GM21786 (cell line): ENCODE data around the gene HADHA.

Source experiments
- ATAC-seq: cut with Tn5 transposase; IDR thresholded peaks from one replicate; pipeline ENCODE4 v1.9.1; 2021; ENCODE audit not compliant: unreplicated experiment

Gene HADHA

GRCh38 chr2:26245810-26246209 is 1.4 kb upstream of the HADHA start:
- ATAC-seq, result peak; percentile 60

GRCh38 chr2:26245231-26245732 is 850 bp upstream of the HADHA start:
- peak; percentile 5 for ATAC-seq

GRCh38 chr2:26243470-26244308 is 743 bp downstream of the HADHA start:
- ATAC-seq, result no peak

GRCh38 chr2:26241928-26242436 is 2.5 kb downstream of the HADHA start:
- no peak for ATAC-seq

GRCh38 chr2:26238311-26238958 is 6.0 kb downstream of the HADHA start:
- no peak for ATAC-seq

- no peak for ATAC-seq
These were observed 6.6 kb downstream of the HADHA start for GRCh38 chr2:26237868-26238267.

- ATAC-seq, result no peak
These were observed 9.3 kb downstream of the HADHA start for GRCh38 chr2:26235089-26235488.

GRCh38 chr2:26230806-26231205 is 13.6 kb downstream of the HADHA start:
- no peak for ATAC-seq

GRCh38 chr2:26229595-26229994 is 14.8 kb downstream of the HADHA start:
- no peak for ATAC-seq

GRCh38 chr2:26224095-26224494 is 20.3 kb downstream of the HADHA start:
- ATAC-seq, result no peak

- no peak for ATAC-seq
These were observed 21.4 kb downstream of the HADHA start for GRCh38 chr2:26223018-26223417.

GRCh38 chr2:26217720-26218119 is 26.7 kb downstream of the HADHA start:
- no peak for ATAC-seq

- no peak for ATAC-seq
These were observed 27.8 kb downstream of the HADHA start for GRCh38 chr2:26216587-26216986.

GRCh38 chr2:26215833-26216232 is 28.6 kb downstream of the HADHA start:
- no peak for ATAC-seq

GRCh38 chr2:26214759-26215158 is 29.7 kb downstream of the HADHA start:
- ATAC-seq, result no peak

GRCh38 chr2:26212011-26212410 is 32.4 kb downstream of the HADHA start:
- no peak for ATAC-seq

- no peak for ATAC-seq
These were observed 40.5 kb downstream of the HADHA start for GRCh38 chr2:26203906-26204305.

GRCh38 chr2:26202981-26203490 is 41.4 kb downstream of the HADHA start:
- ATAC-seq, result no peak

GRCh38 chr2:26197516-26197915 is 46.9 kb downstream of the HADHA start:
- ATAC-seq, result no peak

- peak; percentile 90 for ATAC-seq
These were observed 47.6 kb downstream of the HADHA start for GRCh38 chr2:26196683-26197418.
